K562 (cell line): ENCODE results near the gene RAB24. TPM values are rescaled to one million over a fixed set of nuclear protein-coding genes. Genes with fewer than 3 reads are reported as not detected.

Experiments used
- ASH1L ChIP-seq: fragments of 450-650 bp; IDR thresholded peaks from 2 replicates; pipeline ENCODE4 v1.6.1; 2018; ENCODE audit warnings: borderline replicate concordance, mild to moderate bottlenecking, low read depth; ENCODE audit not compliant: partially characterized antibody
- BMI1 ChIP-seq: fragments of 150-350 bp; IDR thresholded peaks from 2 replicates; pipeline ENCODE4 v1.6.1; 2014; ENCODE audit warnings: low read length
- EP400 ChIP-seq: fragments of 450-650 bp; IDR thresholded peaks from 2 replicates; pipeline ENCODE4 v1.6.1; 2017; ENCODE audit warnings: antibody characterized with exemption, mild to moderate bottlenecking, moderate library complexity
- ETS2 ChIP-seq: IDR thresholded peaks from 2 replicates; pipeline ENCODE4 v1.6.1; 2016; ENCODE audit warnings: borderline replicate concordance, missing genetic modification characterization, mild to moderate bottlenecking, moderate library complexity, missing compliant biosample characterization; ENCODE audit not compliant: poor library complexity, severe bottlenecking
- ETV6 ChIP-seq, 3 experiments: fragments of 150-350 bp in 1 of 3; sonication (generic) in 1 of 3; formaldehyde crosslinking in 1 of 3; IDR thresholded peaks; 2 replicates each; pipeline versions ENCODE4 v1.6.1 to v1.8.0; 2014 to 2022; ENCODE audit warnings: borderline replicate concordance in 2 of 3, low read depth in 2 of 3, antibody characterized with exemption in 1 of 3, low read length in 1 of 3, mild to moderate bottlenecking in 1 of 3, missing genetic modification reagents in 1 of 3
- GTF2E2 ChIP-seq: fragments of 200-800 bp; sonication (Bioruptor generic); IDR thresholded peaks from 2 replicates; pipeline ENCODE4 v1.6.1; 2016; ENCODE audit warnings: missing genetic modification characterization, missing compliant biosample characterization
- MCM5 ChIP-seq: fragments of 450-650 bp; IDR thresholded peaks from 2 replicates; pipeline ENCODE4 v1.6.1; 2016; ENCODE audit warnings: low read depth
- MCM7 ChIP-seq, 2 experiments: fragments of 450-650 bp; IDR thresholded peaks; 2 replicates each; pipeline ENCODE4 v1.6.1; 2016 to 2018
- MED1 ChIP-seq: sonication (generic); formaldehyde crosslinking; IDR thresholded peaks from 2 replicates; pipeline ENCODE4 v1.8.1; 2023; ENCODE audit warnings: missing genetic modification reagents, borderline replicate concordance
- NCOR1 ChIP-seq: fragments of 450-650 bp; IDR thresholded peaks from 2 replicates; pipeline ENCODE4 v1.6.1; 2016; ENCODE audit warnings: mild to moderate bottlenecking, moderate library complexity
- NFE2 ChIP-seq: IDR thresholded peaks from 2 replicates; pipeline ENCODE4 v1.6.1; 2014; ENCODE audit warnings: antibody characterized with exemption, low read depth
- PHF8 ChIP-seq: fragments of 200-600 bp; sonication (generic); IDR thresholded peaks from 2 replicates; pipeline ENCODE4 v1.6.1; 2012; ENCODE audit warnings: mixed run types, mild to moderate bottlenecking, inconsistent platforms, low read length, moderate library complexity, borderline replicate concordance
- RBM14 ChIP-seq: fragments of 200-400 bp; formaldehyde crosslinking; IDR thresholded peaks from 2 replicates; pipeline ENCODE4 v1.6.1; 2018; ENCODE audit warnings: low read depth, mild to moderate bottlenecking, low read length, moderate library complexity, borderline replicate concordance; ENCODE audit not compliant: insufficient read depth
- SIX5 ChIP-seq, 2 experiments: IDR thresholded peaks; 2 replicates each; pipeline ENCODE4 v1.6.1; 2011; ENCODE audit warnings: low read length in 2 of 2, borderline replicate concordance in 1 of 2, low read depth in 1 of 2, mild to moderate bottlenecking in 1 of 2, moderate library complexity in 1 of 2; ENCODE audit not compliant: insufficient read depth in 1 of 2
- SMARCA4 ChIP-seq: fragments of 450-650 bp; IDR thresholded peaks from 2 replicates; pipeline ENCODE4 v1.6.1; 2016
- TCF7 ChIP-seq: sonication (generic); IDR thresholded peaks from 2 replicates; pipeline ENCODE4 v1.6.1; 2016; ENCODE audit warnings: antibody characterized with exemption, borderline replicate concordance
- ZNF232 ChIP-seq: sonication (generic); formaldehyde crosslinking; IDR thresholded peaks from 2 replicates; pipeline ENCODE4 v1.8.0; 2022; ENCODE audit warnings: mild to moderate bottlenecking, missing genetic modification reagents
- polyA plus RNA-seq, 8 experiments: library from polyadenylated mRNA; depleted of rRNA in 4 of 8; stranded (reverse) in 5 of 8; unstranded in 3 of 8; fragments of >200 nt; fragmentation: Nextera tagmentation in 2 of 8; fragmentation: Illumina TruSeq in 1 of 8; extraction: Ambion mirVana in 2 of 8; extraction: Trizol in 1 of 8; gene quantifications; 2 replicates each; pipeline versions ENCODE4 v1.2.1 to v1.2.3, GENCODE V29; 2011 to 2014; ENCODE audit warnings: inconsistent platforms in 1 of 8, missing spikeins in 1 of 8
- total RNA-seq, 7 experiments: library from RNA; depleted of rRNA in 6 of 7; stranded (reverse); fragments of >200 nt in 6 of 7; fragmentation: Illumina TruSeq in 2 of 7; extraction: Trizol in 2 of 7; gene quantifications; 2 replicates each; pipeline versions ENCODE4 v1.2.1 to v1.2.3, GENCODE V29; 2011 to 2021; ENCODE audit warnings: low replicate concordance in 1 of 7
- TF ChIP-seq, protein P1 (sequence below): fragments of 250-450 bp; sonication (Bioruptor Pico); IDR thresholded peaks from 2 replicates; pipeline ENCODE4 v1.4.0; 2020; ENCODE audit warnings: mild to moderate bottlenecking
- TF ChIP-seq, protein P2 (sequence below): sonication (generic); formaldehyde crosslinking; IDR thresholded peaks from 2 replicates; pipeline ENCODE4 v1.8.1; 2023; ENCODE audit warnings: mild to moderate bottlenecking, missing genetic modification reagents
- TF ChIP-seq, protein P3 (sequence below): fragments of 450-650 bp; IDR thresholded peaks from 2 replicates; pipeline ENCODE4 v1.6.1; 2016; ENCODE audit warnings: low read depth, mild to moderate bottlenecking, moderate library complexity
- TF ChIP-seq, protein P4 (sequence below), 2 experiments: IDR thresholded peaks; 2 replicates each; pipeline ENCODE4 v1.6.1; 2011; ENCODE audit warnings: borderline replicate concordance in 1 of 2, control low read depth in 1 of 2, low read depth in 1 of 2, low read length in 1 of 2, mild to moderate bottlenecking in 1 of 2, mixed read lengths in 1 of 2, moderate library complexity in 1 of 2; ENCODE audit not compliant: insufficient read depth in 1 of 2, insufficient read length in 1 of 2, poor library complexity in 1 of 2, severe bottlenecking in 1 of 2; ENCODE audit errors: extremely low read depth in 1 of 2

RAB24 gene
- total and polyA plus RNA-seq, 9 of the 15 experiments (the other 6 are each of a cell fraction or from before 2014, with no cell fraction given): 13.9 to 107 (median 34.8) TPM

DNA sequence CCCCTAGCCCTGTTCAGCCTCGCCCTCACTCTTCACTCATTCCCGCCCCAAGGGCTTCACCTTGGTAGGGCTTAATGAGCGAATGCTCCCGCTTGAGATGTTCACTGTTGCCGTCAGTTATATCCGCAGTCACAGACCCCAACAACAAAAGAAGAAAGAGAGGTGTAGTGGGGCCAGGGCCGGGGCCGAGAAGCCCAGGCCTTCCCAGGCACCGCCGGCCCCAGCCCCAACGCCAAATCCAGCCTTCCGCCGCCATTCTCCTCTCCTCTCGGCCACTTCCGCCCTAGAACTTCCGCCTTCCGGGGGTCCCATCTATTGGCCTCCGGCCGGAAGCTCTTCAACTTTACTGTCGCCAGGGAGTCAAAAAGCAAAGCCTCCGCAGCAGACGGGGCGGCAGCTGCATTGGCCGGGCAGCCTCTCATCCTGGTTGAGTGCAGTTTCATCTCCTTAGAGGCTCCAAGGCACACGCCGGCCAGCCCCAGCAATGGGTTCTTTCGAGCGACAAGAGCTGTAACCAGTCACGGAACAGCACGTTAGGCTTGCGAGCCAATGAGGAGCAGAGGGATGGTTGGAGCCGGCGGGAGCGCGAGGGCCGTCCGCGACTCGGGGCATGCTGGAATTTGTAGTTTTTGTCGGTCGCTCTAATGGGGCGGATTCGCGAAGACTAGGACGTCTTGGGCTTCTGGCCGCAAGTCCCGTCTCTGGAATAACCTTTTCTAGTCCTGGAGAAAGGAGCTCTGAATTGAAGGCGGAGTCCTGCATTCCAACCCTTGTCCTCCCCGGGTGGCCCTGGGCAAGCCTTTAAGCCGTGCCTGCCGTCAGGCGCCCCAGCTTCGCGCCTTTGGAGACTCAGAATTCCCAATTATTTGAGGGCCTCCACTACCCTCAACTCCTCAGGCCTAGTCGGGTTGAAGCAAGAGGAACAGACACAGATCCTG is 48.1 kb upstream of the RAB24 start, which contains the start of gene LMAN2 (continued):
- TF ChIP-seq, protein P1, sequence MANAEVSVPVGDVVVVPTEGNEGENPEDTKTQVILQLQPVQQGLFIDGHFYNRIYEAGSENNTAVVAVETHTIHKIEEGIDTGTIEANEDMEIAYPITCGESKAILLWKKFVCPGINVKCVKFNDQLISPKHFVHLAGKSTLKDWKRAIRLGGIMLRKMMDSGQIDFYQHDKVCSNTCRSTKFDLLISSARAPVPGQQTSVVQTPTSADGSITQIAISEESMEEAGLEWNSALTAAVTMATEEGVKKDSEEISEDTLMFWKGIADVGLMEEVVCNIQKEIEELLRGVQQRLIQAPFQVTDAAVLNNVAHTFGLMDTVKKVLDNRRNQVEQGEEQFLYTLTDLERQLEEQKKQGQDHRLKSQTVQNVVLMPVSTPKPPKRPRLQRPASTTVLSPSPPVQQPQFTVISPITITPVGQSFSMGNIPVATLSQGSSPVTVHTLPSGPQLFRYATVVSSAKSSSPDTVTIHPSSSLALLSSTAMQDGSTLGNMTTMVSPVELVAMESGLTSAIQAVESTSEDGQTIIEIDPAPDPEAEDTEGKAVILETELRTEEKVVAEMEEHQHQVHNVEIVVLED (CRISPR knock-in tag): peak; percentile 85
- no peak for TF ChIP-seq RBM14
- no peak for TF ChIP-seq BMI1
- no peak for TF ChIP-seq ETS2
- TF ChIP-seq, protein P2, sequence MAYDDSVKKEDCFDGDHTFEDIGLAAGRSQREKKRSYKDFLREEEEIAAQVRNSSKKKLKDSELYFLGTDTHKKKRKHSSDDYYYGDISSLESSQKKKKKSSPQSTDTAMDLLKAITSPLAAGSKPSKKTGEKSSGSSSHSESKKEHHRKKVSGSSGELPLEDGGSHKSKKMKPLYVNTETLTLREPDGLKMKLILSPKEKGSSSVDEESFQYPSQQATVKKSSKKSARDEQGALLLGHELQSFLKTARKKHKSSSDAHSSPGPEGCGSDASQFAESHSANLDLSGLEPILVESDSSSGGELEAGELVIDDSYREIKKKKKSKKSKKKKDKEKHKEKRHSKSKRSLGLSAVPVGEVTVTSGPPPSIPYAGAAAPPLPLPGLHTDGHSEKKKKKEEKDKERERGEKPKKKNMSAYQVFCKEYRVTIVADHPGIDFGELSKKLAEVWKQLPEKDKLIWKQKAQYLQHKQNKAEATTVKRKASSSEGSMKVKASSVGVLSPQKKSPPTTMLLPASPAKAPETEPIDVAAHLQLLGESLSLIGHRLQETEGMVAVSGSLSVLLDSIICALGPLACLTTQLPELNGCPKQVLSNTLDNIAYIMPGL (CRISPR knock-in tag): peak; percentile 49; the same call in 1 of the 2 replicates
- TF ChIP-seq NCOR1: no peak
- no peak for TF ChIP-seq MED1 (CRISPR knock-in tag)
- TF ChIP-seq EP400: peak; percentile 97
- peak; percentile 51; the same call in 1 of the 2 replicates for TF ChIP-seq TCF7
- peak; percentile 92 for TF ChIP-seq PHF8
- peak; percentile 96 for TF ChIP-seq ASH1L
- peak; percentile 83 to 89 for TF ChIP-seq SIX5 (IDR thresholded peaks at IDR 0.05; ENCODE audit: borderline replicate concordance in 1 of 2, insufficient read depth in 1 of 2, low read depth in 1 of 2, low read length in 2 of 2)
- TF ChIP-seq ETV6 (IDR thresholded peaks at IDR 0.05; ENCODE audit: borderline replicate concordance in 1 of 2, low read depth in 2 of 2, low read length in 1 of 2): no peak
- TF ChIP-seq ETV6 (CRISPR knock-in tag; IDR thresholded peaks at IDR 0.05; ENCODE audit: borderline replicate concordance): no peak
- TF ChIP-seq, protein P3, sequence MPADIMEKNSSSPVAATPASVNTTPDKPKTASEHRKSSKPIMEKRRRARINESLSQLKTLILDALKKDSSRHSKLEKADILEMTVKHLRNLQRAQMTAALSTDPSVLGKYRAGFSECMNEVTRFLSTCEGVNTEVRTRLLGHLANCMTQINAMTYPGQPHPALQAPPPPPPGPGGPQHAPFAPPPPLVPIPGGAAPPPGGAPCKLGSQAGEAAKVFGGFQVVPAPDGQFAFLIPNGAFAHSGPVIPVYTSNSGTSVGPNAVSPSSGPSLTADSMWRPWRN: no peak
- TF ChIP-seq SMARCA4: no peak
- TF ChIP-seq ZNF232: no peak
- TF ChIP-seq NFE2: peak; percentile 66
- 0 out of 2 replicates have a peak, but pooled peaks have one; percentile 13 for TF ChIP-seq GTF2E2 (tag)
- no peak; a peak in 1 of 4 replicates for TF ChIP-seq MCM7 (IDR thresholded peaks at IDR 0.05)
- no peak for TF ChIP-seq MCM5
- TF ChIP-seq, protein P4, sequence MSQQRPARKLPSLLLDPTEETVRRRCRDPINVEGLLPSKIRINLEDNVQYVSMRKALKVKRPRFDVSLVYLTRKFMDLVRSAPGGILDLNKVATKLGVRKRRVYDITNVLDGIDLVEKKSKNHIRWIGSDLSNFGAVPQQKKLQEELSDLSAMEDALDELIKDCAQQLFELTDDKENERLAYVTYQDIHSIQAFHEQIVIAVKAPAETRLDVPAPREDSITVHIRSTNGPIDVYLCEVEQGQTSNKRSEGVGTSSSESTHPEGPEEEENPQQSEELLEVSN (IDR thresholded peaks at IDR 0.05; ENCODE audit: borderline replicate concordance in 1 of 2, extremely low read depth in 1 of 2, insufficient read depth in 1 of 2, insufficient read length in 1 of 2, low read depth in 1 of 2, low read length in 1 of 2, poor library complexity in 1 of 2, severe bottlenecking in 1 of 2): peak; percentile 60 to 72
